Endothelial cell of coronary artery (primary cell): ENCODE data around the gene PRPS2. TPM values are rescaled to one million over a fixed set of nuclear protein-coding genes. Genes with fewer than 3 reads are reported as not detected.

ENCODE experiments used
- total RNA-seq: library from RNA; depleted of rRNA; stranded (reverse); fragments of >200 nt; gene quantifications from 2 replicates; pipeline ENCODE4 v1.2.3, GENCODE V29; 2014

Gene PRPS2
- 31.1 and 38.9 TPM in 2 replicates for total RNA-seq

GRCh38 chrX:12791257-12792228 is at the start of gene PRPS2:
PRPS2 (plus strand) TSS chrX:12791412; CDS start chrX:12791498, 86 bp downstream.

GRCh38 chrX:12866451-12867377 is 75.5 kb downstream of the PRPS2 start, which contains the start of gene TLR7:
TLR7 (plus strand) TSS chrX:12867072; CDS start chrX:12867579, 507 bp downstream.

Other genes with a start within 250 kb of the PRPS2 start
- not detected in 2 replicates for gene TLR7, start 75.7 kb downstream of the PRPS2 start, total RNA-seq
- not detected in 2 replicates for gene TLR8, start 115.2 kb downstream of the PRPS2 start, total RNA-seq
- 15,561 and 16,202 TPM in 2 replicates for gene TMSB4X, start 183.7 kb downstream of the PRPS2 start, total RNA-seq